Measurements from ENCODE around the gene LAMTOR2. TPM values are rescaled to one million over a fixed set of nuclear protein-coding genes. Genes with fewer than 3 reads are reported as not detected.

The LAMTOR2 gene
- total and polyA plus RNA-seq, 10 of the 15 experiments (the other 5 are each of a cell fraction or from before 2014, with no cell fraction given): 71.9 to 264 (median 97.0) TPM

- TF ChIP-seq FOXM1 (IDR thresholded peaks at IDR 0.05; ENCODE audit: low read depth, low read length) (no peak), MLLT1 (IDR thresholded peaks at IDR 0.05) (peak; percentile 95), RUNX3 (IDR thresholded peaks at IDR 0.05; ENCODE audit: low read length) (no peak), USF1 (IDR thresholded peaks at IDR 0.05; ENCODE audit: borderline replicate concordance, extremely low read length, insufficient read depth, low read depth, low read length) (no peak), RAD51 (IDR thresholded peaks at IDR 0.05) (no peak), NR2C1 (IDR thresholded peaks at IDR 0.05) (no peak), SIX5 (IDR thresholded peaks at IDR 0.05; ENCODE audit: low read depth, low read length, severe bottlenecking) (no peak), PML (IDR thresholded peaks at IDR 0.05; ENCODE audit: low read length) (no peak), CBX5 (IDR thresholded peaks at IDR 0.05; ENCODE audit: low read depth) (no peak), ASH2L (IDR thresholded peaks at IDR 0.05; ENCODE audit: borderline replicate concordance, low read depth) (peak; percentile 35; the same call in 1 of the 2 replicates), FOS (IDR thresholded peaks at IDR 0.05; ENCODE audit: borderline replicate concordance, extremely low read depth, insufficient read length) (no peak), MAX (IDR thresholded peaks at IDR 0.05; ENCODE audit: low read depth, low read length) (0 out of 2 replicates have a peak, but pooled peaks have one; percentile 36), POLR2A (IDR thresholded peaks at IDR 0.05; ENCODE audit: low read depth, low read length) (no peak), ZBTB40 (IDR thresholded peaks at IDR 0.05; ENCODE audit: borderline replicate concordance) (peak; percentile 70; the same call in 1 of the 2 replicates), KAT2A (conservative IDR thresholded peaks at IDR 0.05; ENCODE audit: control insufficient read depth, low read depth, low read length) (no peak), SUZ12 (IDR thresholded peaks at IDR 0.05; ENCODE audit: unreplicated experiment) (no peak), BRCA1 (IDR thresholded peaks at IDR 0.05; ENCODE audit: low read depth, low read length) (no peak), HSF1 (IDR thresholded peaks at IDR 0.05; ENCODE audit: low read depth, low read length) (no peak)
Measured at GRCh38 chr1:156096640-156097391, 42.2 kb downstream of the LAMTOR2 start (continued).

Measured in GM12878 (cell line).